ENCODE results near the gene RHOF.

GRCh38 chr12:121799842-121800693, 6.6 kb upstream of the RHOF start:
- peak; percentile 53; the same call in 1 of the 2 replicates for TF ChIP-seq POLR2AphosphoS5 (IDR thresholded peaks at IDR 0.05; ENCODE audit: low read depth, low read length)
- TF ChIP-seq, protein P1, sequence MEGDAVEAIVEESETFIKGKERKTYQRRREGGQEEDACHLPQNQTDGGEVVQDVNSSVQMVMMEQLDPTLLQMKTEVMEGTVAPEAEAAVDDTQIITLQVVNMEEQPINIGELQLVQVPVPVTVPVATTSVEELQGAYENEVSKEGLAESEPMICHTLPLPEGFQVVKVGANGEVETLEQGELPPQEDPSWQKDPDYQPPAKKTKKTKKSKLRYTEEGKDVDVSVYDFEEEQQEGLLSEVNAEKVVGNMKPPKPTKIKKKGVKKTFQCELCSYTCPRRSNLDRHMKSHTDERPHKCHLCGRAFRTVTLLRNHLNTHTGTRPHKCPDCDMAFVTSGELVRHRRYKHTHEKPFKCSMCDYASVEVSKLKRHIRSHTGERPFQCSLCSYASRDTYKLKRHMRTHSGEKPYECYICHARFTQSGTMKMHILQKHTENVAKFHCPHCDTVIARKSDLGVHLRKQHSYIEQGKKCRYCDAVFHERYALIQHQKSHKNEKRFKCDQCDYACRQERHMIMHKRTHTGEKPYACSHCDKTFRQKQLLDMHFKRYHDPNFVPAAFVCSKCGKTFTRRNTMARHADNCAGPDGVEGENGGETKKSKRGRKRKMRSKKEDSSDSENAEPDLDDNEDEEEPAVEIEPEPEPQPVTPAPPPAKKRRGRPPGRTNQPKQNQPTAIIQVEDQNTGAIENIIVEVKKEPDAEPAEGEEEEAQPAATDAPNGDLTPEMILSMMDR (IDR thresholded peaks at IDR 0.05) = no peak
- peak; percentile 88 for TF ChIP-seq TEAD4 (IDR thresholded peaks at IDR 0.05; ENCODE audit: borderline replicate concordance, insufficient read depth)
- 0 out of 2 replicates have a peak, but pooled peaks have one; percentile 29 for TF ChIP-seq YY1 (IDR thresholded peaks at IDR 0.05; ENCODE audit: low read depth)
- no peak for TF ChIP-seq EZH2phosphoT487 (IDR thresholded peaks at IDR 0.05; ENCODE audit: borderline replicate concordance, low read depth)
- TF ChIP-seq RFX5 (IDR thresholded peaks at IDR 0.05; ENCODE audit: low read length) = no peak
- TF ChIP-seq NFIC (IDR thresholded peaks at IDR 0.05; ENCODE audit: borderline replicate concordance) = peak; percentile 72
- TF ChIP-seq GATA2 (CRISPR knock-in tag; IDR thresholded peaks at IDR 0.05) = no peak
- TF ChIP-seq EP300 (IDR thresholded peaks at IDR 0.05; ENCODE audit: borderline replicate concordance in 1 of 2, low read depth in 1 of 2, low read length in 1 of 2) = peak in 1 of 2 experiments; percentile 55; a peak in 1 of 4 replicates
- TF ChIP-seq, protein P2, sequence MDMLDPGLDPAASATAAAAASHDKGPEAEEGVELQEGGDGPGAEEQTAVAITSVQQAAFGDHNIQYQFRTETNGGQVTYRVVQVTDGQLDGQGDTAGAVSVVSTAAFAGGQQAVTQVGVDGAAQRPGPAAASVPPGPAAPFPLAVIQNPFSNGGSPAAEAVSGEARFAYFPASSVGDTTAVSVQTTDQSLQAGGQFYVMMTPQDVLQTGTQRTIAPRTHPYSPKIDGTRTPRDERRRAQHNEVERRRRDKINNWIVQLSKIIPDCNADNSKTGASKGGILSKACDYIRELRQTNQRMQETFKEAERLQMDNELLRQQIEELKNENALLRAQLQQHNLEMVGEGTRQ (IDR thresholded peaks at IDR 0.05; ENCODE audit: borderline replicate concordance, low read depth, low read length) = no peak
- peak; percentile 28; the same call in 1 of the 2 replicates for TF ChIP-seq FOXM1 (IDR thresholded peaks at IDR 0.05; ENCODE audit: low read depth)
- TF ChIP-seq RCOR1 (IDR thresholded peaks at IDR 0.05; ENCODE audit: low read length) = no peak

Data from SK-N-SH (cell line).